Spleen (tissue), 11 donors: ENCODE data around the gene SPHK1. TPM values are rescaled to one million over a fixed set of nuclear protein-coding genes. Genes with fewer than 3 reads are reported as not detected.

Experiments
- DNase-seq: peaks from one replicate; pipeline ENCODE4 v3.0.0-alpha.2; 2020
- H3K27ac ChIP-seq, 8 donors: fragments of 200-600 bp; sonication (generic) in 7 of 8; 1 replicate in 4 of 8; 2 replicates in 4 of 8; pipeline versions ENCODE4 v1.5.0 to v1.8.0; 2016 to 2021; ENCODE audit warnings: inconsistent platforms in 4 of 8, mild to moderate bottlenecking in 4 of 8, moderate library complexity in 1 of 8
- H3K27me3 ChIP-seq, 7 donors: fragments of 200-600 bp; sonication (generic) in 6 of 7; replicated peaks in 1 of 7; 1 replicate in 4 of 7; 2 replicates in 3 of 7; pipeline versions ENCODE4 v1.5.0 to v1.8.0; 2016 to 2021; ENCODE audit warnings: inconsistent platforms in 3 of 7, mild to moderate bottlenecking in 1 of 7
- H3K36me3 ChIP-seq, 6 donors: fragments of 200-600 bp; sonication (generic) in 5 of 6; 1 replicate in 4 of 6; 2 replicates in 2 of 6; pipeline versions ENCODE4 v1.5.0 to v1.8.0; 2016 to 2021; ENCODE audit warnings: inconsistent platforms in 2 of 6
- H3K4me1 ChIP-seq, 6 donors: fragments of 200-600 bp; sonication (generic) in 5 of 6; 1 replicate in 3 of 6; 2 replicates in 3 of 6; pipeline versions ENCODE4 v1.5.0 to v1.8.0; 2016 to 2021; ENCODE audit warnings: inconsistent platforms in 3 of 6
- H3K4me3 ChIP-seq, 8 donors: fragments of 200-600 bp; sonication (generic) in 7 of 8; 1 replicate in 4 of 8; 2 replicates in 4 of 8; pipeline versions ENCODE4 v1.5.0 to v1.8.0; 2016 to 2021; ENCODE audit warnings: inconsistent platforms in 4 of 8, mild to moderate bottlenecking in 4 of 8, moderate library complexity in 2 of 8
- H3K9me3 ChIP-seq, 8 donors: fragments of 200-600 bp; sonication (generic) in 7 of 8; 1 replicate in 4 of 8; 2 replicates in 4 of 8; pipeline versions ENCODE4 v1.5.0 to v1.8.0; 2016 to 2021; ENCODE audit warnings: inconsistent platforms in 4 of 8
- POLR2A ChIP-seq, 3 donors: fragments of 450-650 bp; IDR thresholded peaks; one replicate each; pipeline ENCODE4 v1.5.1; 2017; ENCODE audit warnings: antibody characterized with exemption in 3 of 3, mild to moderate bottlenecking in 1 of 3
- POLR2AphosphoS5 ChIP-seq, 3 donors: sonication (generic); formaldehyde crosslinking; IDR thresholded peaks; one replicate each; pipeline ENCODE4 v1.5.1; 2017; ENCODE audit warnings: antibody characterized with exemption in 3 of 3
- WGBS, 5 donors: extraction: QIAGEN DNeasy Blood & Tissue Kit in 3 of 5; methylation state at CpG; one replicate each; pipeline versions ENCODE4 v1.1.5 to v1.1.7; 2013 to 2018; 5-methylcytosine and 5-hydroxymethylcytosine counted together
- intact Hi-C: fragments of 100-400 bp; cut with DNase I; formaldehyde crosslinking; loops from one replicate; pipeline ENCODE4 v1.15.0; 2023; ENCODE audit warnings: low total_unique reads
- polyA plus RNA-seq, 3 donors: library from polyadenylated mRNA; stranded (reverse); fragments of 200-250 nt; gene quantifications; one replicate each; pipeline ENCODE4 v1.2.1, GENCODE V29; 2013
- total RNA-seq, 7 donors: library from RNA; depleted of rRNA in 3 of 7; stranded (reverse); fragments of >200 nt in 3 of 7; fragmentation: NEBNext Ultra II Directional in 4 of 7; extraction: Animal tissue kit (Norgen Biotek cat#: 25700) in 4 of 7; gene quantifications; one replicate each; pipeline versions ENCODE4 v1.1.0 to v1.2.1, GENCODE V29; 2016 to 2021
- TF ChIP-seq, protein P1 (sequence below), 11 experiments: fragments of 200-600 bp in 7 of 11; fragments of 450-650 bp in 4 of 11; sonication (generic) in 4 of 11; IDR thresholded peaks in 8 of 11; conservative IDR thresholded peaks in 3 of 11; 1 replicate in 7 of 11; 2 replicates in 4 of 11; pipeline versions ENCODE4 v1.4.0 to v1.8.0; 2016 to 2021; ENCODE audit warnings: antibody characterized with exemption in 11 of 11, inconsistent platforms in 4 of 11, mild to moderate bottlenecking in 1 of 11
- donor health status: healthy with polysubstance abuse.
- donor health status: DM: no; HTN: no; CAD: no; lungs with moderate emphysema.
- donor health status: DM: no; HTN: no; CAD: no.
- donor health status: Bipolar disorder and iron deficiency.
- donor health status: healthy.
- donor health status: DM: no; HTN: no; CAD: no.
- donor health status: DM: yes; HTN: yes; CAD: no.

Gene SPHK1
- total and polyA plus RNA-seq, 10 donors, result 3.7 to 11.4 (median 6.0) TPM

DNA sequence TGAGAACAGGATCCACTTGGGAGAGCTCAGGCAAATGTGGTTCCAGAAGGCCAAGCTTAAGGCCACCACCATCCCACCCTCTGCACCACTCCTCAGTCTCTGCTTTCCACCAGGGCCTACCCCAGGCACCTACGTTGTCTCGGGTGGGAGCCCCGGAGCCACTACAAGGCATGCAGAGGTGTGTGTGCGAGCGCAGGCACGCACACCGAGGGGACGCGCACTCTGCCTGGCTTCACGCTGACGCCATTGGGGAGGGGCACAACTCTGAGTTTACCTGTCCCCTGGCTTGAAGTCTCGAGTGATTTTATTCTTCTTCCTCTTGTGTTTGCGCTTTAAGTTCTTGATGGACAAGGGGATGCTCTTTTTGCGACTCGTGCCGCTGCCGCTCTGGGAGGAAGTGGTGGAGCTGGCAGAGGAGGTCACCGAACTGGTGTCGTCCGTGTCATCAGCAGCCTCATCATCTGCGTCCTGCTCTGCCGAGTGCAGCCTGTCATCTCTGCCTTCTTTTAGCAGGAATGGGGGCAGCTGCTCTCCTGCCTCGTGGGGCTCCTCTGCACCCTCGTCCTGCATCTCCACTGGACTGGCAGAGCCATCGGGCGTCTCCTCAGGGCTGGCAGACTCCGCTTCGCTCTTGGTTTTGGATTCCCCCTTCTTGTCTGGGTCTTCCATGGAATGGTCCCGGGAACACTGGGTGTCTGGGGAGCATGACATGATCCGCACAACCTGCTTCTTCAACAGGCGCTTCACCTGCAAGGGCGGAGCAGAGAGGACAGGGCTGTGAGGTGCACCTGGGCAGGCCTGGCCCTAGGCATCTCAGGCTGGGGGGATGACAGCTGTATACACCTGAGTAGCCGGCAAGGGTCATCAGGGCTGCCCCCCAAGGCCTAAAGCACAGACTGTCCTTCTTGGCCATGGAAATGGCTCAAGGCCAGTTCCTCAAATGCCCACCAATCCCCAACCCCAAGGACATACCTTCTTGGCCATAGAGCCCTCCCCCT, 15.1 kb downstream of the SPHK1 start:
- intact Hi-C loops, result loop anchor here (5.0 to 10.0 kb wide), 2 partner anchors 55 to 97 kb away; partner anchors contain the start of gene UBE2O

DNA sequence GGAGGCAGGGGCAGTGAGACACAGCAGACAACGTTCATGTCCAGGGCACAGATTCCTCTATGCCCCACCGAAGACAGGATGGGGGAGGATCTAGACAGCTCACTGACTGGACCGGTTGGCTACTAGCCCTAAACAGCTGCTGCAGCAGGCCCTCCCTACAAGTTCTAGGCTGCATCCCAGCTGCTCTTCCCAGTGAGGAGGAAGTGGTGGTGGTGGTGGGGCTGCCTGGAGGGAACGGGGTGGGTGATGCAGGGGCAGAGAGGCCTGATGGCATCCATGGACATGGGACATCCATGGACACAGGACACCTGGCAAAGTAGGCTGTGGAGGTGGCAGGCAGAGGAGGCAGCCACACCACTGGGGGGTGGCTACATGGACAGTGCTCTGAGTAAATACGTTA, 18.3 kb downstream of the SPHK1 start:
- H3K27me3 ChIP-seq, result no peaks in the 10 kb centered on the region
- H3K36me3 ChIP-seq, result peaks cover 0 to 77% (median 69%) of the 10 kb centered on the region in 6 donors
- no peaks in the 10 kb centered on the region for H3K9me3 ChIP-seq
- DNase-seq, result no peak
- peaks cover 12 to 50% (median 44%) of the 10 kb centered on the region in 6 donors for H3K4me1 ChIP-seq
- no peak overlapping the region for H3K4me3 ChIP-seq
- TF ChIP-seq POLR2A (IDR thresholded peaks at IDR 0.05) (no peak), POLR2AphosphoS5 (IDR thresholded peaks at IDR 0.05) (no peak)
- TF ChIP-seq, protein P1, sequence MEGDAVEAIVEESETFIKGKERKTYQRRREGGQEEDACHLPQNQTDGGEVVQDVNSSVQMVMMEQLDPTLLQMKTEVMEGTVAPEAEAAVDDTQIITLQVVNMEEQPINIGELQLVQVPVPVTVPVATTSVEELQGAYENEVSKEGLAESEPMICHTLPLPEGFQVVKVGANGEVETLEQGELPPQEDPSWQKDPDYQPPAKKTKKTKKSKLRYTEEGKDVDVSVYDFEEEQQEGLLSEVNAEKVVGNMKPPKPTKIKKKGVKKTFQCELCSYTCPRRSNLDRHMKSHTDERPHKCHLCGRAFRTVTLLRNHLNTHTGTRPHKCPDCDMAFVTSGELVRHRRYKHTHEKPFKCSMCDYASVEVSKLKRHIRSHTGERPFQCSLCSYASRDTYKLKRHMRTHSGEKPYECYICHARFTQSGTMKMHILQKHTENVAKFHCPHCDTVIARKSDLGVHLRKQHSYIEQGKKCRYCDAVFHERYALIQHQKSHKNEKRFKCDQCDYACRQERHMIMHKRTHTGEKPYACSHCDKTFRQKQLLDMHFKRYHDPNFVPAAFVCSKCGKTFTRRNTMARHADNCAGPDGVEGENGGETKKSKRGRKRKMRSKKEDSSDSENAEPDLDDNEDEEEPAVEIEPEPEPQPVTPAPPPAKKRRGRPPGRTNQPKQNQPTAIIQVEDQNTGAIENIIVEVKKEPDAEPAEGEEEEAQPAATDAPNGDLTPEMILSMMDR (IDR thresholded peaks at IDR 0.05 in 8 of 11, conservative IDR thresholded peaks at IDR 0.05 in 3 of 11), result no peak
- WGBS, 5 donors, result 68 to 85% (median 82%) methylated on average over 5 of the region's 5 CpGs
- intact Hi-C loops, result loop anchor here (10.0 kb wide), 1 partner anchor 52 kb away; the partner anchor contains the start of gene UBE2O
- no peak overlapping the region for H3K27ac ChIP-seq

More for the DNA sequence above, 15.1 kb downstream of the SPHK1 start:
- H3K4me1 ChIP-seq, result peaks cover 0 to 22% (median 17%) of the 10 kb centered on the region in 6 donors
- no peak for DNase-seq
- peaks cover 0 to 100% (median 89%) of the 10 kb centered on the region in 6 donors for H3K36me3 ChIP-seq
- H3K9me3 ChIP-seq, result no peaks in the 10 kb centered on the region
- H3K27me3 ChIP-seq, result no peaks in the 10 kb centered on the region
- H3K4me3 ChIP-seq, result no peak overlapping the region
- no peak overlapping the region for H3K27ac ChIP-seq
- TF ChIP-seq POLR2A (IDR thresholded peaks at IDR 0.05) (no peak), POLR2AphosphoS5 (IDR thresholded peaks at IDR 0.05) (peak in 1 of 3 donors; percentile 43)
- TF ChIP-seq, protein P1 (IDR thresholded peaks at IDR 0.05 in 8 of 11, conservative IDR thresholded peaks at IDR 0.05 in 3 of 11), result peak in 1 of 11 experiments; percentile 8
- 87 to 90% (median 88%) methylated on average over 32 to 33 of the region's 33 CpGs for WGBS, 5 donors

DNA sequence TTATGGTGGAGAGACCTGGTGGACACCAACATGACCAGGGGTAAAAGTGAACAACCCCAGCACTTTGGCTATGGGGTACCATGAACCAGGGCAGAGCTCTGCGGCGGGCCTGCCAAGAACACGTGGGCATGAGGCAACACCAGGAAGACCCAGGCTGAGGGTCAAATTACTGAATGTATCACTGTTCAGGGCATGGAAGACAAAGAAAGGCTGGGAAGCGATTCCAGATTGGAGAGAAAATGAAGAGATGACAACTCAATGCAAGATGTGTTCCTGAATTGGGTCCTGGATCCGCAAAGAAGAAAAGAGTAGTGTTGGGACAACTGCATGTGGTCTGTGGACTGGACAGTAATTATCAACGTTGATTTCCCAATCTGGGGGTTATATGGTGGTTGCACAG, 19.8 kb downstream of the SPHK1 start:
- peaks cover 0 to 62% (median 57%) of the 10 kb centered on the region in 6 donors for H3K36me3 ChIP-seq
- H3K27ac ChIP-seq, result peak overlapping the region in 4 of 8 donors; percentile 10 to 39 (median 15)
- 82 to 94% (median 87%) methylated on average over 6 of the region's 6 CpGs for WGBS, 5 donors
- DNase-seq, result peak; percentile 30
- H3K27me3 ChIP-seq, result no peaks in the 10 kb centered on the region
- TF ChIP-seq POLR2A (IDR thresholded peaks at IDR 0.05) (no peak), POLR2AphosphoS5 (IDR thresholded peaks at IDR 0.05) (no peak)
- TF ChIP-seq, protein P1 (IDR thresholded peaks at IDR 0.05 in 8 of 11, conservative IDR thresholded peaks at IDR 0.05 in 3 of 11), result no peak
- no peaks in the 10 kb centered on the region for H3K9me3 ChIP-seq
- H3K4me3 ChIP-seq, result no peak overlapping the region
- intact Hi-C loops, result loop anchor here (10.0 kb wide), 1 partner anchor 51 kb away; the partner anchor contains the start of gene UBE2O
- H3K4me1 ChIP-seq, result peaks cover 12 to 47% (median 40%) of the 10 kb centered on the region in 6 donors
